Kidney epithelial cell (primary cell): ENCODE results near the gene COLGALT1. TPM values are rescaled to one million over a fixed set of nuclear protein-coding genes. Genes with fewer than 3 reads are reported as not detected.
"Not testable (repeated sequence)": the region's sequence is repeated elsewhere in the genome, so short reads cannot be mapped to it uniquely, and the experiment has no call there.

Experiments
- DNase-seq: peaks from one replicate; pipeline ENCODE4 v3.0.0-alpha.2; 2010; ENCODE audit warnings: low read depth
- H3K27me3 ChIP-seq: 2 replicates; pipeline ENCODE4 v1.6.0; 2011; ENCODE audit warnings: low read length; ENCODE audit not compliant: control insufficient read depth, insufficient read depth
- H3K36me3 ChIP-seq: 2 replicates; pipeline ENCODE4 v1.5.1; 2011; ENCODE audit warnings: low read length; ENCODE audit not compliant: control insufficient read depth, insufficient read depth
- H3K4me3 ChIP-seq: 2 replicates; pipeline ENCODE4 v1.5.1; 2011; ENCODE audit warnings: low read depth, mild to moderate bottlenecking, control low read depth, low read length
- total RNA-seq: library from RNA; depleted of rRNA; stranded (reverse); fragments of >200 nt; gene quantifications from 2 replicates; pipeline ENCODE4 v1.2.3, GENCODE V29; 2015
- TF ChIP-seq, protein P1 (sequence below): IDR thresholded peaks from 2 replicates; pipeline ENCODE4 v1.5.1; 2011; ENCODE audit warnings: mild to moderate bottlenecking, moderate library complexity, low read length, control low read depth, inconsistent platforms; ENCODE audit not compliant: insufficient read depth, poor library complexity, severe bottlenecking

Gene COLGALT1
- total RNA-seq, 1 donor from 2014 or later: 68.4 TPM

GRCh38 chr19:17549085-17549740, 6.2 kb upstream of the COLGALT1 start:
- no peak overlapping the region for H3K4me3 ChIP-seq
- no peaks in the 10 kb centered on the region for H3K36me3 ChIP-seq
- no peak for DNase-seq
- no peaks in the 10 kb centered on the region for H3K27me3 ChIP-seq
- TF ChIP-seq, protein P1, sequence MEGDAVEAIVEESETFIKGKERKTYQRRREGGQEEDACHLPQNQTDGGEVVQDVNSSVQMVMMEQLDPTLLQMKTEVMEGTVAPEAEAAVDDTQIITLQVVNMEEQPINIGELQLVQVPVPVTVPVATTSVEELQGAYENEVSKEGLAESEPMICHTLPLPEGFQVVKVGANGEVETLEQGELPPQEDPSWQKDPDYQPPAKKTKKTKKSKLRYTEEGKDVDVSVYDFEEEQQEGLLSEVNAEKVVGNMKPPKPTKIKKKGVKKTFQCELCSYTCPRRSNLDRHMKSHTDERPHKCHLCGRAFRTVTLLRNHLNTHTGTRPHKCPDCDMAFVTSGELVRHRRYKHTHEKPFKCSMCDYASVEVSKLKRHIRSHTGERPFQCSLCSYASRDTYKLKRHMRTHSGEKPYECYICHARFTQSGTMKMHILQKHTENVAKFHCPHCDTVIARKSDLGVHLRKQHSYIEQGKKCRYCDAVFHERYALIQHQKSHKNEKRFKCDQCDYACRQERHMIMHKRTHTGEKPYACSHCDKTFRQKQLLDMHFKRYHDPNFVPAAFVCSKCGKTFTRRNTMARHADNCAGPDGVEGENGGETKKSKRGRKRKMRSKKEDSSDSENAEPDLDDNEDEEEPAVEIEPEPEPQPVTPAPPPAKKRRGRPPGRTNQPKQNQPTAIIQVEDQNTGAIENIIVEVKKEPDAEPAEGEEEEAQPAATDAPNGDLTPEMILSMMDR: no peak

DNA sequence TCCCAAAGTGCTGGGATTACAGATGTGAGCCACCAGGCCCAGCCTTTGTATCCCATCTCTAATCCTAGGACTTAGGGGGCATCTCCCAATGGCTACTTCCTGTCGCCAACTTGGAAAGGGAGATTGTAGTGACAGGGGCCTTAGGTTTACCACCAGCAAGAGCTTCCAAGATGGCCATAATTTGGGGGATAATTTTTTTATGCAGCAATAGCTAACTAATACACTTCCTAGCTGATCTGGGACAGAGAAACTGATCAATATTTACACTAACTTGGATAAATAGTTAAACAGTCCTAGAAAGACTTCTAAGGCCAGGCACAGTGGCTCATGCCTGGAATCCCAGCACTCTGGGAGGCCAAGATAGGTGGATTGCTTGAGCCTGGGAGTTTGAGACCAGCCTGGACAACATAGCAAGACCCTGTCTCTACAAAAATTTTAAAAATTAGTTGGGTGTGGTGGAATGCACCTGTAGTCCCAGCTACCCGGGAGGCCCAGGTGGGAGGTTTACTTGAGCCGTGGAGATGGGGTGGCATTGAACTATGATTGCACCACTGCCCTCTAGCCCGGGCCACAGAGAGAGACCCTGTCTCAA, 5.3 kb upstream of the COLGALT1 start:
- Histone ChIP-seq H3K27me3 (no peaks in the 10 kb centered on the region), H3K36me3 (no peaks in the 10 kb centered on the region), H3K4me3 (no peak overlapping the region)
- TF ChIP-seq, protein P1: no peak
- DNase-seq: no peak

DNA sequence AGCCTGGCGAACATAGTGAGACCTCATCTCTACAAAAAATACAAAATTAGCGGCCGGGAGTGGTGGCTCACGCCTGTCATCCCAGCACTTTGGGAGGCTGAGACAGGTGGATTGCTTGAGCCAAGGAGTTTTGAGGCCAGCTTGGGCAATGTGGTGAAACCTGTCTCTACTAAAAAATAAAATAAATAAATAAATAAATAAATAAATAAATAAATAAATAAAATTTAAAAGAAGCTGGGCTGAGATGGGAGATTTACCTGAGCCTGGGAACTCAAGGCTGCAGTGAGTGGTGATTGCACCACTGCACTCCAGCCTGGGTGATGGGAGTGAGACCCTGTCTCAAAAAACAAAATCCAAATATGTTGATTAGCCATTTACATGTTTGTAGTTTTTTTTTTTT, 2.7 kb upstream of the COLGALT1 start:
- DNase-seq, H3K27me3 ChIP-seq, H3K36me3 ChIP-seq, H3K4me3 ChIP-seq: not testable (repeated sequence)

DNA sequence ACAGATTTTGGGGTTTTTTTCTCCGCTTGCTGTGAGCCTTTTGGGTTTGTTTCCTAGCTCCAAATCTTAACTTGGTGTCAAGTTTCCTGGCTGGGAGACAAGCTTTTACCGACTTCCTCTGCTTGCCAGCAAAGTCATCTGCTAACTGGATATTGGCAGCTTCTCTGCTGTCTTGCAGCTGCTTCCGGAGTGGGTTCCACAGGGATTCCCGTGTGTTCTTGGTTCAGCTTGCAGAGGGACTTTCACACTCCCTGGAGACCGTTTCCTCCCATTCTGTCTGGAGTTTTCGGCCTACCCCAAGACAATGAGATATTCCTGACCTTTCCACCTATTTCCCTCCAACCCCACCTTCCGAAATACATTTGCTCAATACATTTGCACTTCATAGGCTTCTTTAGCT, 2.2 kb upstream of the COLGALT1 start:
- TF ChIP-seq, protein P1: no peak
- Histone ChIP-seq H3K4me3 (no peak overlapping the region), H3K27me3 (no peaks in the 10 kb centered on the region), H3K36me3 (no peaks in the 10 kb centered on the region)
- DNase-seq: no peak

DNA sequence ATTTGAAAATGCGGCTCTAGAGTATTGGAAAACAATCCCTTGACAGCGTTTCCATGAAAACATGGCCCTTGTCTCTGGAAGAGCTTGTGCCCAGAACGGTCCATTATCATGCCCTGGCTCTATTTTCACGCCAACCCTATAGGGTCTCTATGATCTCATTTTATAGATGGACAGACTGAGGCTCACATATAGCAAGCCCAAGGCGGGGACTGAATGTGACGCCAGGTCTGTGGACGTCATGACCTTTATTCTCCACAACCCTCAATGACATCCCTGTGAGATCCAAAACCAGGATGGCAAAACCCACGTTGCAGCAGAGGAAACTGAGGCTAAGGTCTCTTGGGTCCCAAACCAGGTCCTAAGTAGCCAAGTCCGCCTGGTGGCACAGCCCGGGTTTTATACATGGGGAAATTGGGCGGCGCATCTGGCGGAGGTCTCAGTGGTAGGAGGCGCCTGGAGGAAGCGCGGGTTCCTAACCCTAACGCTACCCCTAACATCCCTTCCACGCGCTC, 425 bp upstream of the COLGALT1 start:
- H3K36me3 ChIP-seq: peaks cover 2% of the 10 kb centered on the region
- no peak for DNase-seq
- TF ChIP-seq, protein P1: no peak
- no peaks in the 10 kb centered on the region for H3K27me3 ChIP-seq
- H3K4me3 ChIP-seq: peak overlapping the region; percentile 96

GRCh38 chr19:17555929-17556813, 722 bp downstream of the COLGALT1 start:
- TF ChIP-seq, protein P1: peak; percentile 13
- H3K36me3 ChIP-seq: peaks cover 2% of the 10 kb centered on the region
- peak overlapping the region; percentile 96 for H3K4me3 ChIP-seq
- no peak for DNase-seq
- H3K27me3 ChIP-seq: no peaks in the 10 kb centered on the region
